Effector memory CD4-positive, alpha-beta T cell (primary cell): ENCODE measurements around the gene WDR4.
"Not testable (repeated sequence)": the region's sequence is repeated elsewhere in the genome, so short reads cannot be mapped to it uniquely, and the experiment has no call there.

ENCODE experiments used
- DNase-seq, 3 donors: peaks; one replicate each; pipeline ENCODE4 v3.0.0-alpha.2; 2020
- H3K27ac ChIP-seq: 2 replicates; pipeline ENCODE4 v1.7.0; 2013; ENCODE audit warnings: mild to moderate bottlenecking, low read length, moderate library complexity; ENCODE audit not compliant: insufficient read depth, poor library complexity, severe bottlenecking
- H3K27me3 ChIP-seq: replicated peaks from 2 replicates; pipeline ENCODE4 v1.7.0; 2013; ENCODE audit warnings: mild to moderate bottlenecking, low read length; ENCODE audit not compliant: insufficient read depth, control insufficient read depth, poor library complexity, severe bottlenecking
- H3K36me3 ChIP-seq: 2 replicates; pipeline ENCODE4 v1.7.0; 2013; ENCODE audit warnings: mild to moderate bottlenecking, low read length, moderate library complexity; ENCODE audit not compliant: control insufficient read depth, insufficient read depth
- H3K4me1 ChIP-seq: 2 replicates; pipeline ENCODE4 v1.7.0; 2013; ENCODE audit warnings: low read length, mild to moderate bottlenecking; ENCODE audit not compliant: control insufficient read depth, insufficient read depth, poor library complexity, severe bottlenecking
- H3K4me3 ChIP-seq: 2 replicates; pipeline ENCODE4 v1.7.0; 2013; ENCODE audit warnings: low read length, low read depth, mild to moderate bottlenecking; ENCODE audit not compliant: insufficient read depth, poor library complexity, severe bottlenecking
- H3K9me3 ChIP-seq: 2 replicates; pipeline ENCODE4 v1.7.0; 2013; ENCODE audit warnings: mild to moderate bottlenecking, low read length, moderate library complexity; ENCODE audit not compliant: control insufficient read depth

The WDR4 gene

GRCh38 chr21:42911920-42912319, 32.6 kb upstream of the WDR4 start:
- peaks cover 15% of the 10 kb centered on the region for H3K36me3 ChIP-seq
- not testable (repeated sequence) for H3K27ac ChIP-seq, DNase-seq, H3K4me3 ChIP-seq, H3K4me1 ChIP-seq, H3K9me3 ChIP-seq, H3K27me3 ChIP-seq

DNA sequence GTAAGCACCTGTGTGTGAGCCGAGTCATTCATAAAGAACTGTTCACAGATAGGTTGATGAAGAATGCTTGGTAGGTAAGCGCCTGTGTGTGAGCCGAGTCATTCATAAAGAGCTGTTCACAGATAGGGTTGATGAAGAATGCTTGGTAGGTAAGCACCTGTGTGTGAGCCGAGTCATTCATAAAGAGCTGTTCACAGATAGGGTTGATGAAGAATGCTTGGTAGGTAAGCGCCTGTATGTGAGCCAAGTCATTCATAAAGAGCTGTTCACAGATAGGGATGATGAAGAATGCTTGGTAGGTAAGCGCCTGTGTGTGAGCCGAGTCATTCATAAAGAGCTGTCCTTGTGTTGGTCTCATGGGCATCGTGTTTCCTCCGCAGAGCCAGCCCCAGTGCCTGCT, 29.1 kb upstream of the WDR4 start:
- not testable (repeated sequence) for H3K9me3 ChIP-seq, H3K4me1 ChIP-seq, DNase-seq, H3K27ac ChIP-seq, H3K27me3 ChIP-seq, H3K4me3 ChIP-seq
- H3K36me3 ChIP-seq: peaks cover 33% of the 10 kb centered on the region

DNA sequence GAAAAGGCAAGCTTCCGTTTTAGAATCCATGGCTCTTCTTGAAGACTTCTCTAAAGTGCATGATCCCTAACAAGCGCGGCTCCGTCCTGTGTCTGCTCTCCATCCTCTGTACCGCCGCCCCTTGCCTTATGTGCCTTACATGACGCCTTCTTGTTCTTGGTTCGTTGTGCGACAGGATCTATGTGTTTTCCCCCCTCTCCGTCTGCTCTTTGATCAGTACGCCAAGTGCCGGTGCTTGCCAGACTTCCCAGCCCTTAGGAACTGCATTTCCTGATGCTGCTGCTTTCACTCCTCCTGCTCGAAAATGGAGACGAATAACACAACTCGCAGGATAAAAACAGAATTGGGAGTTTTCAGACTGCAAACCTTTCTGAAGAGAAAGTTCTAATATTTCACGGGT, 26.9 kb upstream of the WDR4 start:
- no peaks in the 10 kb centered on the region for H3K4me1 ChIP-seq
- no peaks in the 10 kb centered on the region for H3K27me3 ChIP-seq
- H3K36me3 ChIP-seq: peaks cover 38% of the 10 kb centered on the region
- no peak for DNase-seq
- H3K27ac ChIP-seq: no peak overlapping the region
- no peak overlapping the region for H3K4me3 ChIP-seq
- H3K9me3 ChIP-seq: no peaks in the 10 kb centered on the region

- no peak for DNase-seq
- peaks cover 43% of the 10 kb centered on the region for H3K36me3 ChIP-seq
- H3K27me3 ChIP-seq: no peaks in the 10 kb centered on the region
Measured at GRCh38 chr21:42905195-42905594, 25.9 kb upstream of the WDR4 start.

GRCh38 chr21:42903817-42904216, 24.5 kb upstream of the WDR4 start:
- Histone ChIP-seq H3K27ac (no peak overlapping the region), H3K36me3 (peaks cover 33% of the 10 kb centered on the region), H3K9me3 (no peaks in the 10 kb centered on the region), H3K27me3 (no peaks in the 10 kb centered on the region), H3K4me3 (no peak overlapping the region), H3K4me1 (no peaks in the 10 kb centered on the region)
- no peak for DNase-seq

More at GRCh38 chr21:42905195-42905594, 25.9 kb upstream of the WDR4 start:
- Histone ChIP-seq H3K9me3 (no peaks in the 10 kb centered on the region), H3K4me1 (no peaks in the 10 kb centered on the region), H3K4me3 (no peak overlapping the region), H3K27ac (no peak overlapping the region)

GRCh38 chr21:42900446-42900845, 21.1 kb upstream of the WDR4 start:
- Histone ChIP-seq H3K4me1 (no peaks in the 10 kb centered on the region), H3K27ac (no peak overlapping the region), H3K36me3 (peaks cover 31% of the 10 kb centered on the region), H3K27me3 (no peaks in the 10 kb centered on the region), H3K9me3 (no peaks in the 10 kb centered on the region), H3K4me3 (no peak overlapping the region)
- no peak for DNase-seq

- no peaks in the 10 kb centered on the region for H3K4me1 ChIP-seq
- peak within 1 kb of the TSS; percentile 87 for H3K4me3 ChIP-seq
- DNase-seq: peak; percentile 100
- peak within 1 kb of the TSS; percentile 91 for H3K27ac ChIP-seq
- no peaks in the 10 kb centered on the region for H3K9me3 ChIP-seq
- no peaks in the 10 kb centered on the region for H3K36me3 ChIP-seq
- no peaks in the 10 kb centered on the region for H3K27me3 ChIP-seq
Measured at GRCh38 chr21:42892931-42893755, 13.8 kb upstream of the WDR4 start, which contains the start of gene NDUFV3. Gene NDUFV3, plus strand, starts transcription at chr21:42893309. Its CDS starts 25 bp downstream, at chr21:42893334.

DNA sequence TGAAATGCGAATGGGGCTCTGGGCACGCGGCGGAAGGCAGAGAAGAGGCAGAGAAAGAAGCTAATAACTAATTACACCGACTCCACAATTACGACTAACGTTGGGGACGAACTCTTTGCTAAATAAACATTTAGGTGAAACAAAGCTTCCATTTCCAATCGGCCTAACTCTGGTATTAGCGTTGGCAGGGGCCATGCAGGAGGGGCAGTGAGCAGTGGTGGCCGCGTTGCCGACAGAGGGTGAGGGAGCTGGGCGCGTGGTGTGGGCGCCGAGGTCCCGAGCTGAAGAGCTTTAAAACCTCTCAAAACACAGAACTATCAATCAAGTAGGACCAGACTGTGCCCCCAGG, 13.2 kb upstream of the WDR4 start:
- DNase-seq: no peak
- Histone ChIP-seq H3K4me1 (no peaks in the 10 kb centered on the region), H3K4me3 (peak overlapping the region; percentile 87)

GRCh38 chr21:42887326-42887725, 8.0 kb upstream of the WDR4 start:
- no peak for DNase-seq
- Histone ChIP-seq H3K9me3 (no peaks in the 10 kb centered on the region), H3K36me3 (no peaks in the 10 kb centered on the region), H3K27ac (no peak overlapping the region), H3K4me1 (no peaks in the 10 kb centered on the region), H3K4me3 (no peak overlapping the region), H3K27me3 (no peaks in the 10 kb centered on the region)

More for the DNA sequence above, 13.2 kb upstream of the WDR4 start:
- Histone ChIP-seq H3K36me3 (no peaks in the 10 kb centered on the region), H3K27ac (peak overlapping the region; percentile 91), H3K9me3 (no peaks in the 10 kb centered on the region), H3K27me3 (no peaks in the 10 kb centered on the region)

GRCh38 chr21:42883921-42884320, 4.6 kb upstream of the WDR4 start:
- H3K36me3 ChIP-seq: no peaks in the 10 kb centered on the region
- no peaks in the 10 kb centered on the region for H3K27me3 ChIP-seq
- H3K4me3 ChIP-seq: no peak overlapping the region
- H3K9me3 ChIP-seq: no peaks in the 10 kb centered on the region
- H3K4me1 ChIP-seq: peaks cover 4% of the 10 kb centered on the region
- no peak overlapping the region for H3K27ac ChIP-seq
- no peak for DNase-seq
